Keratinocyte (primary cell): ENCODE results near the gene CHID1.

Experiments used
- CTCF ChIP-seq, 3 experiments: IDR thresholded peaks in 1 of 3; conservative IDR thresholded peaks in 1 of 3; optimal IDR thresholded peaks in 1 of 3; 2 replicates in 2 of 3; 3 replicates in 1 of 3; pipeline versions ENCODE3 to v1.5.1; 2011; ENCODE audit warnings: low read length in 3 of 3, mild to moderate bottlenecking in 3 of 3, moderate library complexity in 2 of 3, control low read depth in 1 of 3, inconsistent platforms in 1 of 3; ENCODE audit not compliant: insufficient read depth in 2 of 3; ENCODE audit errors: extremely low read depth in 1 of 3
- EZH2 ChIP-seq: IDR thresholded peaks from one replicate; pipeline ENCODE4 v1.6.1; 2012; ENCODE audit warnings: inconsistent platforms, mild to moderate bottlenecking, low read length, moderate library complexity

DNA sequence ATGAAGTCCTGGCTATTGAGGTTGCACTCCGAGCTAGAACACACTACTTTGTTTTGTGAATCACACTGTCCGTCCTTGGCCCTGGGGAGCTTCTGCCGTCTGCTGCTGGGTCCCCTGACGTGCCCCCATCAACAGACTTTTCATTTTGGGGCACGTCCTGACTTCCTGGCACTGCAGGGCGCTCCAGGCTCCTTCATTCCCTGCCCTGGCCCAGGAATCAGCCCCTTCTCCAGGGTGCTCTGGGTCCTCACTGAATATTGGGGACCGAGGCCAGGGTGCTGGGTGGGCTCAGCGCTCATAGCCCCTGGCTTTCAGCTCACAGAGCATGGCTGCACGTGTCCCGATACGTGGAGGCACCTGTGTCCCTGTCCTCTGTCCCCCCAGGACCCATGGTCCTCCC lies 45.7 kb downstream of the CHID1 start:
- TF ChIP-seq CTCF (optimal IDR thresholded peaks at IDR 0.05 in 1 of 3, IDR thresholded peaks at IDR 0.05 in 1 of 3, conservative IDR thresholded peaks at IDR 0.05 in 1 of 3; ENCODE audit: extremely low read depth in 1 of 3, insufficient read depth in 2 of 3, low read length in 3 of 3) (no peak), EZH2 (no peak)
